ENCODE data around the gene EPB41L4A. TPM values are rescaled to one million over a fixed set of nuclear protein-coding genes. Genes with fewer than 3 reads are reported as not detected.

The EPB41L4A gene
- polyA plus RNA-seq, 1 donor from 2014 or later, result 7.4 TPM

DNA sequence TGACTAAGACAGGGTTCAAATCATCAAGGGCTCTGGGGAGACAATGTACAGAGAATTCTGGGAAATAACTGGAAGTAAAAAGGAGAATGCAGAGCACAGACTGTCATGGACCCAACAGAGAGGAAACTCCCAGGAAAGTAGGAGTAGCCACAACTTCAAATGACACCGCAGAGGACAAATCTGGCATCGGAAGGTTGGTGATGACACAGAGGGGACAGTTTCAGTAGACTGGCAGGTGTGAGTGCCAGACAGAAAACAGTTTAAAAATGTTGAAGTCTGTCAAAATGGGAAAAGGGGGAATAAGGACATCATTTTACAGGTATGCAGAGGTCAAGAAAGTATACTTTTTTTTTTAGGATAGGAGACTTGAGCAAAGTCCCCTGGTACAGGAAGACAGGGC lies 70.2 kb downstream of the EPB41L4A start:
- Histone ChIP-seq H3F3A (ENCODE audit: insufficient read depth, low read length, poor library complexity, severe bottlenecking) (no peaks in the 10 kb centered on the region), H3K9me2 (ENCODE audit: insufficient read depth, low read length) (no peaks in the 10 kb centered on the region), H3K9me3 (ENCODE audit: low read length) (no peaks in the 10 kb centered on the region), H3K36me3 (ENCODE audit: insufficient read depth, low read length) (no peaks in the 10 kb centered on the region), H3K9ac (ENCODE audit: low read length) (no peak overlapping the region), H2AFZ (ENCODE audit: low read depth, low read length) (no peak overlapping the region), H3K4me3 (ENCODE audit: low read length) (no peak overlapping the region), H3K4me2 (ENCODE audit: low read length) (no peak overlapping the region), H3K27ac (ENCODE audit: low read length) (no peak overlapping the region), H3K27me3 (ENCODE audit: insufficient read depth, low read depth, low read length) (no peaks in the 10 kb centered on the region), H4K20me1 (ENCODE audit: insufficient read depth) (no peaks in the 10 kb centered on the region), H3K79me2 (replicated peaks; ENCODE audit: insufficient read depth, low read length) (no peaks in the 10 kb centered on the region)
- no peak for TF ChIP-seq EP300 (conservative IDR thresholded peaks at IDR 0.05; ENCODE audit: poor library complexity, severe bottlenecking)
- TF ChIP-seq REST (IDR thresholded peaks at IDR 0.05; ENCODE audit: borderline replicate concordance), result no peak
- TF ChIP-seq EZH2 (IDR thresholded peaks at IDR 0.05; ENCODE audit: borderline replicate concordance, insufficient read depth, low read length, poor library complexity, severe bottlenecking), result no peak
- no peak for TF ChIP-seq SMC3 (conservative IDR thresholded peaks at IDR 0.05; ENCODE audit: poor library complexity)
- no peak for TF ChIP-seq RAD21 (conservative IDR thresholded peaks at IDR 0.05)
- TF ChIP-seq POLR2AphosphoS5 (IDR thresholded peaks at IDR 0.05), result no peak
- no peak for TF ChIP-seq TAF1 (IDR thresholded peaks at IDR 0.05; ENCODE audit: low read depth)
- no peak for TF ChIP-seq MXI1 (conservative IDR thresholded peaks at IDR 0.05; ENCODE audit: poor library complexity, severe bottlenecking)
- TF ChIP-seq, protein P1, sequence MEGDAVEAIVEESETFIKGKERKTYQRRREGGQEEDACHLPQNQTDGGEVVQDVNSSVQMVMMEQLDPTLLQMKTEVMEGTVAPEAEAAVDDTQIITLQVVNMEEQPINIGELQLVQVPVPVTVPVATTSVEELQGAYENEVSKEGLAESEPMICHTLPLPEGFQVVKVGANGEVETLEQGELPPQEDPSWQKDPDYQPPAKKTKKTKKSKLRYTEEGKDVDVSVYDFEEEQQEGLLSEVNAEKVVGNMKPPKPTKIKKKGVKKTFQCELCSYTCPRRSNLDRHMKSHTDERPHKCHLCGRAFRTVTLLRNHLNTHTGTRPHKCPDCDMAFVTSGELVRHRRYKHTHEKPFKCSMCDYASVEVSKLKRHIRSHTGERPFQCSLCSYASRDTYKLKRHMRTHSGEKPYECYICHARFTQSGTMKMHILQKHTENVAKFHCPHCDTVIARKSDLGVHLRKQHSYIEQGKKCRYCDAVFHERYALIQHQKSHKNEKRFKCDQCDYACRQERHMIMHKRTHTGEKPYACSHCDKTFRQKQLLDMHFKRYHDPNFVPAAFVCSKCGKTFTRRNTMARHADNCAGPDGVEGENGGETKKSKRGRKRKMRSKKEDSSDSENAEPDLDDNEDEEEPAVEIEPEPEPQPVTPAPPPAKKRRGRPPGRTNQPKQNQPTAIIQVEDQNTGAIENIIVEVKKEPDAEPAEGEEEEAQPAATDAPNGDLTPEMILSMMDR (IDR thresholded peaks at IDR 0.05; ENCODE audit: poor library complexity, severe bottlenecking), result no peak

DNA sequence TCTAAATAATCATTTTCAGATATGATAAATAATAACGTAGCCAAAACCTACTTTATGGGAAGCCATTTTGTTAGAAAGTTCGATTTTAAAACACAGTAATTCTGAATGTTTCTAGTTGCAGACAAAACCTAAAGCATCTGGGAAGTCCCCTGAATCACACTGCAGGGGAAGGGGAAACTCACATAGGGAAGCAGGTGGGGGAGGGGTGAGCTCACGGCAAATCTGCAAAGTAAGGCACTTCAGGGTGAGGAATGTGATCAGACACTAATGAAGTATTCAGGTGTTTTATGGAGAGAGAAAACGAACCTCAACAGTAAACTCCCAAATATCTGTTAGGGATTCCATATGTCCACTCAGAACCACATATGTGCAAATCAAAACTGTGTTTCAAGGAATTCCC lies 70.7 kb downstream of the EPB41L4A start:
- Histone ChIP-seq H3F3A (ENCODE audit: insufficient read depth, low read length, poor library complexity, severe bottlenecking) (no peaks in the 10 kb centered on the region), H3K27ac (ENCODE audit: low read length) (no peak overlapping the region), H3K4me3 (ENCODE audit: low read length) (no peak overlapping the region), H3K36me3 (ENCODE audit: insufficient read depth, low read length) (no peaks in the 10 kb centered on the region), H2AFZ (ENCODE audit: low read depth, low read length) (no peak overlapping the region), H3K79me2 (replicated peaks; ENCODE audit: insufficient read depth, low read length) (no peaks in the 10 kb centered on the region), H3K4me2 (ENCODE audit: low read length) (no peak overlapping the region), H4K20me1 (ENCODE audit: insufficient read depth) (no peaks in the 10 kb centered on the region), H3K9ac (ENCODE audit: low read length) (no peak overlapping the region), H3K27me3 (ENCODE audit: insufficient read depth, low read depth, low read length) (no peaks in the 10 kb centered on the region), H3K9me3 (ENCODE audit: low read length) (no peaks in the 10 kb centered on the region), H3K9me2 (ENCODE audit: insufficient read depth, low read length) (no peaks in the 10 kb centered on the region)
- no peak for TF ChIP-seq RAD21 (conservative IDR thresholded peaks at IDR 0.05)
- no peak for TF ChIP-seq MXI1 (conservative IDR thresholded peaks at IDR 0.05; ENCODE audit: poor library complexity, severe bottlenecking)
- no peak for TF ChIP-seq TAF1 (IDR thresholded peaks at IDR 0.05; ENCODE audit: low read depth)
- no peak for TF ChIP-seq POLR2AphosphoS5 (IDR thresholded peaks at IDR 0.05)
- TF ChIP-seq SMC3 (conservative IDR thresholded peaks at IDR 0.05; ENCODE audit: poor library complexity), result no peak
- TF ChIP-seq, protein P1 (IDR thresholded peaks at IDR 0.05; ENCODE audit: poor library complexity, severe bottlenecking), result no peak
- no peak for TF ChIP-seq EP300 (conservative IDR thresholded peaks at IDR 0.05; ENCODE audit: poor library complexity, severe bottlenecking)
- TF ChIP-seq REST (IDR thresholded peaks at IDR 0.05; ENCODE audit: borderline replicate concordance), result no peak
- no peak for TF ChIP-seq EZH2 (IDR thresholded peaks at IDR 0.05; ENCODE audit: borderline replicate concordance, insufficient read depth, low read length, poor library complexity, severe bottlenecking)

Data from neural cell (in vitro differentiated cells).